GM13977 (cell line): ENCODE results near the gene FCRL6.
A peak's percentile ranks its signal among the peaks of the same experiment; 100 is the strongest.

Experiments
- DNase-seq: peaks from one replicate; pipeline ENCODE4 v3.0.0; 2012; ENCODE audit warnings: low spot score
- in situ Hi-C: fragments of 300-500 bp; cut with MboI; formaldehyde crosslinking; loops from one replicate; pipeline ENCODE4 v1.12.0; 2022; ENCODE audit warnings: low sequenced_read_pairs, low pct_unique_long_range_greater_than_20kb, mixed read lengths, inconsistent platforms; ENCODE audit not compliant: unreplicated experiment
- TF ChIP-seq, protein P1 (sequence below): IDR thresholded peaks from 2 replicates; pipeline ENCODE4 v1.5.1; 2012; ENCODE audit warnings: mild to moderate bottlenecking, control low read depth; ENCODE audit not compliant: insufficient read depth; ENCODE audit errors: extremely low read depth, missing control alignments

Gene FCRL6

GRCh38 chr1:159781992-159782391 lies 20.2 kb upstream of the FCRL6 start:
- in situ Hi-C loops, result loop anchor here (25.0 kb wide), 1 partner anchor 230 kb away; no protein-coding TSS in a partner anchor
- TF ChIP-seq, protein P1, sequence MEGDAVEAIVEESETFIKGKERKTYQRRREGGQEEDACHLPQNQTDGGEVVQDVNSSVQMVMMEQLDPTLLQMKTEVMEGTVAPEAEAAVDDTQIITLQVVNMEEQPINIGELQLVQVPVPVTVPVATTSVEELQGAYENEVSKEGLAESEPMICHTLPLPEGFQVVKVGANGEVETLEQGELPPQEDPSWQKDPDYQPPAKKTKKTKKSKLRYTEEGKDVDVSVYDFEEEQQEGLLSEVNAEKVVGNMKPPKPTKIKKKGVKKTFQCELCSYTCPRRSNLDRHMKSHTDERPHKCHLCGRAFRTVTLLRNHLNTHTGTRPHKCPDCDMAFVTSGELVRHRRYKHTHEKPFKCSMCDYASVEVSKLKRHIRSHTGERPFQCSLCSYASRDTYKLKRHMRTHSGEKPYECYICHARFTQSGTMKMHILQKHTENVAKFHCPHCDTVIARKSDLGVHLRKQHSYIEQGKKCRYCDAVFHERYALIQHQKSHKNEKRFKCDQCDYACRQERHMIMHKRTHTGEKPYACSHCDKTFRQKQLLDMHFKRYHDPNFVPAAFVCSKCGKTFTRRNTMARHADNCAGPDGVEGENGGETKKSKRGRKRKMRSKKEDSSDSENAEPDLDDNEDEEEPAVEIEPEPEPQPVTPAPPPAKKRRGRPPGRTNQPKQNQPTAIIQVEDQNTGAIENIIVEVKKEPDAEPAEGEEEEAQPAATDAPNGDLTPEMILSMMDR, result no peak
- no peak for DNase-seq

DNA sequence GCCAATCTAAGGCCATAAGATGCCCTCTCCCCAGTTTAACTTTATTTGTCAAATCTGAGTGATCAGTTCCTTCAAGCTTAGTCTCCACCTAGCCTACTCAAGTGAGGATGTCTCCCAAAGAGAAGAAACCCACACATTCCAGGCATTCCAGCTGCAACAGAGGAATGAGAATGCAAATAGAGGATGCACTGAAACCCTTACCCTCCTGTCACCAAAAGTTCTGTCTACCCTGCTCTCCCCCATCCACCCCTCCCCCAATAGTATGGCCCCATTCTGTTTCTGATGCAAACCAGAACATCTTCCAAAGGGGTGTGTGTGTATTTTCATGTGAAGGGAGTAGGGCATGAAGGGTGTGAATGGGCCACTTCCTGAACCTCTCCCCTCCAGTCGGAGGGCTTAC lies 18.4 kb upstream of the FCRL6 start:
- no peak for DNase-seq
- in situ Hi-C loops, result loop anchor here (25.0 kb wide), 1 partner anchor 229 kb away; no protein-coding TSS in a partner anchor
- TF ChIP-seq, protein P1, result no peak

DNA sequence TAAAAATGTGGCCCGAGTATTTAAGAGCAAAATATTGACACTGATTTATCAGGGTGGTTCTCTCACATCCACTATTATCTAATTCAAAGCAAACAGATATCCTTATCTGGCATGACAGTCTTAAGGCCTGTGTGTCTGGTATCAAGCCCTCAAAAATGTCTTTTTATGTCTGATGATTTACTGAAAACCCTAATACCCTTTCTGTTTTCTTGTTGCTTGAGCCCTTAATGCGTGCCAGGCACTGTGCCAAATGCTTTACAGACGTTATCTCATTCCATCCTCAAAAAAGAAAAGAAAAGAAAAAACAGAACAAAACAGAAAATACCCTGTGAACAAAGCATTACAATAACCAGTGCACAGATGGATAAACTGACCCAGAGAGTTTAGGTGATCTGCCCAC lies 15.7 kb upstream of the FCRL6 start:
- DNase-seq, result no peak
- in situ Hi-C loops, result loop anchor here (25.0 kb wide), 1 partner anchor 226 kb away; no protein-coding TSS in a partner anchor
- TF ChIP-seq, protein P1, result no peak

GRCh38 chr1:159786966-159787365 lies 15.2 kb upstream of the FCRL6 start:
- no peak for DNase-seq
- TF ChIP-seq, protein P1, result no peak
- in situ Hi-C loops, result loop anchor here (25.0 kb wide), 1 partner anchor 225 kb away; no protein-coding TSS in a partner anchor

GRCh38 chr1:159790237-159790917 lies 11.8 kb upstream of the FCRL6 start:
- in situ Hi-C loops, result loop anchor here (5.0 to 25.0 kb wide), 2 partner anchors 102 to 222 kb away; no protein-coding TSS in a partner anchor
- TF ChIP-seq, protein P1, result peak; percentile 52
- peak; percentile 42 for DNase-seq

DNA sequence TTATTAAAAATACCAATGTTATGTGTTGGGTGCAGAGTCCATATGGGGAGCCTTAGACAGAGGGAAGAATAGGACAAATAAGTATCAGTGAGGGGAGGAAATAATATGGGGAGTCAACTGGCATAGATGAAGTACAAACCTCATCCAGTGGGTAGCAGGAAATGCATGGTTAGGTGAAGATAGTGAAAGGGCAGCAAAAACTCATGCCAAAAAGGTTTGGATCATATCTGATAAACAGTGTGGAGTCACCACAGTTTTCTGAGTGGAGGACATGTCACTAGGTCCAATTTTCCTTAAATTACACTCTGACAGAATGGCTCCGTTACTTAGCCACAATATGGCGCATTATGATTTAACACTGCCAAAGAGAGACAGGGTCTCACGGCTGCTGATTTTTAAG lies 11.1 kb upstream of the FCRL6 start:
- TF ChIP-seq, protein P1, result no peak
- no peak for DNase-seq
- in situ Hi-C loops, result loop anchor here (5.0 to 25.0 kb wide), 2 partner anchors 101 to 221 kb away; no protein-coding TSS in a partner anchor
